ENCODE results near the gene SLC31A1. TPM values are rescaled to one million over a fixed set of nuclear protein-coding genes. Genes with fewer than 3 reads are reported as not detected.
"Not testable (repeated sequence)": the region's sequence is repeated elsewhere in the genome, so short reads cannot be mapped to it uniquely, and the experiment has no call there.

The SLC31A1 gene
- total RNA-seq, 1 donor from 2014 or later: 28.5 TPM

- peaks cover 9% of the 10 kb centered on the region for H3K36me3 Mint-ChIP-seq (ENCODE audit: insufficient read depth)
- DNase-seq (ENCODE audit: low spot score, unreplicated experiment): no peak
- no peaks in the 10 kb centered on the region for H3K4me1 Mint-ChIP-seq (ENCODE audit: low read depth)
- TF ChIP-seq, protein P1, sequence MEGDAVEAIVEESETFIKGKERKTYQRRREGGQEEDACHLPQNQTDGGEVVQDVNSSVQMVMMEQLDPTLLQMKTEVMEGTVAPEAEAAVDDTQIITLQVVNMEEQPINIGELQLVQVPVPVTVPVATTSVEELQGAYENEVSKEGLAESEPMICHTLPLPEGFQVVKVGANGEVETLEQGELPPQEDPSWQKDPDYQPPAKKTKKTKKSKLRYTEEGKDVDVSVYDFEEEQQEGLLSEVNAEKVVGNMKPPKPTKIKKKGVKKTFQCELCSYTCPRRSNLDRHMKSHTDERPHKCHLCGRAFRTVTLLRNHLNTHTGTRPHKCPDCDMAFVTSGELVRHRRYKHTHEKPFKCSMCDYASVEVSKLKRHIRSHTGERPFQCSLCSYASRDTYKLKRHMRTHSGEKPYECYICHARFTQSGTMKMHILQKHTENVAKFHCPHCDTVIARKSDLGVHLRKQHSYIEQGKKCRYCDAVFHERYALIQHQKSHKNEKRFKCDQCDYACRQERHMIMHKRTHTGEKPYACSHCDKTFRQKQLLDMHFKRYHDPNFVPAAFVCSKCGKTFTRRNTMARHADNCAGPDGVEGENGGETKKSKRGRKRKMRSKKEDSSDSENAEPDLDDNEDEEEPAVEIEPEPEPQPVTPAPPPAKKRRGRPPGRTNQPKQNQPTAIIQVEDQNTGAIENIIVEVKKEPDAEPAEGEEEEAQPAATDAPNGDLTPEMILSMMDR (IDR thresholded peaks at IDR 0.05; ENCODE audit: unreplicated experiment): no peak
- no peak overlapping the region for H3K27ac Mint-ChIP-seq
- peaks cover 2% of the 10 kb centered on the region for H3K9me3 Mint-ChIP-seq (ENCODE audit: low read depth)
- no peaks in the 10 kb centered on the region for H3K27me3 Mint-ChIP-seq
- H3K4me3 Mint-ChIP-seq (ENCODE audit: low read depth): no peak overlapping the region
Observed at GRCh38 chr9:113247640-113248039, 26.3 kb downstream of the SLC31A1 start.

DNA sequence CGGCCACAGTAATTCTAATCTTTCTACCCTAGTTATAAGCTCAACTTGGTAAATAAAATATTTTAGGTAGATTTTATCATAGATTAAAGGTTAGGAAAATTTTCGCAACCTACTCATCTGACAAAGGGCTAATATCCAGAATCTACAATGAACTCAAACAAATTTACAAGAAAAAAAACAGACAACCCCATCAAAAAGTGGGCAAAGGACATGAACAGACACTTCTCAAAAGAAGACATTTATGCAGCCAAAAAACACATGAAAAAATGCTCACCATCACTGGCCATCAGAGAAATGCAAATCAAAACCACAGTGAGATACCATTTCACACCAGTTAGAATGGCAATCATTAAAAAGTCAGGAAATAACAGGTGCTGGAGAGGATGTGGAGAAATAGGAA is 28.3 kb downstream of the SLC31A1 start:
- not testable (repeated sequence) for H3K36me3 Mint-ChIP-seq (ENCODE audit: insufficient read depth); H3K9me3 Mint-ChIP-seq (ENCODE audit: low read depth); H3K4me3 Mint-ChIP-seq (ENCODE audit: low read depth); DNase-seq (ENCODE audit: low spot score, unreplicated experiment); H3K27me3 Mint-ChIP-seq; H3K27ac Mint-ChIP-seq; H3K4me1 Mint-ChIP-seq (ENCODE audit: low read depth)

DNA sequence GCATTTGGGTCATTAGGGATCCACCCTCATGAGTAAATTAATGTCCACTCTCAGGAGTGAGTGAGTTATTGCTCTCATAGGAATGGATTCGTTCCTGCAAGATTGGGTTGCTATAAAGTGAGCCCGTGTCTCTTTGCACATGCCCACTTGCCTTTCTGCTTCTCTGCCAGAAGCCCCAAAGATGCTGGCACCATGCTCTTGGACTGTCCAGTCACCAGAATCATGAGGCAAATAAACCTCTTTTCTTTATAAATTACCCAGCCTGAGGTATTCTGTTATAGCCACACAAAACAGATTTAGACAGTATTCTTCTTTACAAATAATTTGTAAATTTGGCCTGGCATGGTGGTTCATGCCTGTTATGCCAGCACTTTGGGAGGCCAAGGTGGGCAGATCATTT is 29.5 kb downstream of the SLC31A1 start:
- TF ChIP-seq, protein P1 (IDR thresholded peaks at IDR 0.05; ENCODE audit: unreplicated experiment): no peak
- Mint-ChIP-seq H3K27ac (no peak overlapping the region), H3K4me1 (ENCODE audit: low read depth) (no peaks in the 10 kb centered on the region), H3K4me3 (ENCODE audit: low read depth) (no peak overlapping the region), H3K9me3 (ENCODE audit: low read depth) (peaks cover 2% of the 10 kb centered on the region), H3K27me3 (no peaks in the 10 kb centered on the region), H3K36me3 (ENCODE audit: insufficient read depth) (peaks cover 9% of the 10 kb centered on the region)
- no peak for DNase-seq (ENCODE audit: low spot score, unreplicated experiment)

DNA sequence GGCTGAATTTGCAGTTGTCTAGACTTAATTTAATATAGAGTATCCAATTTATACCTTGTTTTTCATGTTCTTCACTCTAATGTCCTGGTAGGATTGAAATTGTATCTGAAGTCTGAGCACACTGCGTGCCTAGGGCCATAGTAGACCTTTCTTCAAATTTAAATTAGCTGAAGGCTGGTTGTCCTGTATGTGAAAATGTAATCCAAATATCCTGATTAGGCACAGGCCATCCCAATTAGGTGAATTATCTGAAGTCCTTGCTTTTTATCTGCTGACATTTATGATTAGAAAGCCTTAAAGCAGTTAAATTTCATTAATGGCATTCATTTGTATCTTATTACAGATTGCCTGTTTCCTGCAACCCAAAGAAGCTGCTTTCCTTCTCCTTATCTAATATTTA is 33.6 kb downstream of the SLC31A1 start:
- no peak overlapping the region for H3K27ac Mint-ChIP-seq
- DNase-seq (ENCODE audit: low spot score, unreplicated experiment): no peak
- H3K4me3 Mint-ChIP-seq (ENCODE audit: low read depth): no peak overlapping the region
- peaks cover 17% of the 10 kb centered on the region for H3K36me3 Mint-ChIP-seq (ENCODE audit: insufficient read depth)
- H3K27me3 Mint-ChIP-seq: no peaks in the 10 kb centered on the region
- peaks cover 15% of the 10 kb centered on the region for H3K4me1 Mint-ChIP-seq (ENCODE audit: low read depth)
- TF ChIP-seq, protein P1 (IDR thresholded peaks at IDR 0.05; ENCODE audit: unreplicated experiment): no peak
- H3K9me3 Mint-ChIP-seq (ENCODE audit: low read depth): peaks cover 2% of the 10 kb centered on the region

- TF ChIP-seq, protein P1 (IDR thresholded peaks at IDR 0.05; ENCODE audit: unreplicated experiment): no peak
Observed at GRCh38 chr9:113255438-113255837, 34.1 kb downstream of the SLC31A1 start.

DNA sequence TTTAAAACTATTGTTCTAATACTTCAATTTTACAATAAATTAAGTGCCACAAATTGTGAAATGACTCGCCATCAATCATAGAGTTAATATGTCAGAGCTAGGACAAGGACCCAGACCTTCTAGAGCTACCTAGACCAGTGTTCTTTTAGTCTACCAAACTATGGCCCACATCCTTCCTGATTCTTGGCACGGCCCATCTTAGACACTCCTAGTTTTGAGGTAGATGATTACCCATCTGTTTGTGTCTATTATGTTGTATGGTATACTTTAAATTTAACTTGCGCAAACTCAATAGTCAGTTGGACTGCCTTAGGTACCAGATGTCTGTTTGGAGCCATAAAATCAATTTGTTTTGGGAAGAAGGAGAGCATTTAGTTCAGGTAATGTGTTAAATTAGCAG is 36.5 kb downstream of the SLC31A1 start:
- TF ChIP-seq, protein P1 (IDR thresholded peaks at IDR 0.05; ENCODE audit: unreplicated experiment): no peak
- no peaks in the 10 kb centered on the region for H3K27me3 Mint-ChIP-seq
- no peak overlapping the region for H3K27ac Mint-ChIP-seq
- no peak for DNase-seq (ENCODE audit: low spot score, unreplicated experiment)
- peaks cover 19% of the 10 kb centered on the region for H3K36me3 Mint-ChIP-seq (ENCODE audit: insufficient read depth)
- no peak overlapping the region for H3K4me3 Mint-ChIP-seq (ENCODE audit: low read depth)
- no peaks in the 10 kb centered on the region for H3K9me3 Mint-ChIP-seq (ENCODE audit: low read depth)
- H3K4me1 Mint-ChIP-seq (ENCODE audit: low read depth): peaks cover 15% of the 10 kb centered on the region

More at GRCh38 chr9:113255438-113255837, 34.1 kb downstream of the SLC31A1 start:
- H3K36me3 Mint-ChIP-seq (ENCODE audit: insufficient read depth): peaks cover 21% of the 10 kb centered on the region
- no peak overlapping the region for H3K4me3 Mint-ChIP-seq (ENCODE audit: low read depth)
- peaks cover 2% of the 10 kb centered on the region for H3K9me3 Mint-ChIP-seq (ENCODE audit: low read depth)
- DNase-seq (ENCODE audit: low spot score, unreplicated experiment): no peak
- peaks cover 15% of the 10 kb centered on the region for H3K4me1 Mint-ChIP-seq (ENCODE audit: low read depth)
- no peaks in the 10 kb centered on the region for H3K27me3 Mint-ChIP-seq
- no peak overlapping the region for H3K27ac Mint-ChIP-seq
